AG04450 (cell line): ENCODE measurements around the gene WDFY2. TPM values are rescaled to one million over a fixed set of nuclear protein-coding genes. Genes with fewer than 3 reads are reported as not detected.

ENCODE experiments used
- CTCF ChIA-PET: fragments of 300-600, 350-600 bp; formaldehyde crosslinking; extraction: SDS; loops from one replicate; lab custom pipeline; 2022; ENCODE audit warnings: antibody characterized with exemption, inconsistent platforms; lab: Charles Lee
- POLR2A ChIA-PET: fragments of 350-600 bp; formaldehyde crosslinking; extraction: SDS; loops from one replicate; lab custom pipeline; 2021; ENCODE audit warnings: antibody characterized with exemption, inconsistent platforms; lab: Yijun Ruan, JAX
- DNase-seq: peaks from one replicate; pipeline ENCODE4 v3.0.0-alpha.2; 2011; ENCODE audit warnings: low read depth, low spot score
- H3K27ac ChIP-seq: one replicate; pipeline ENCODE4 v1.5.1; 2012; ENCODE audit warnings: low read depth, low read length, control low read depth
- H3K27me3 ChIP-seq: one replicate; pipeline ENCODE4 v1.6.0; 2012; ENCODE audit warnings: low read length; ENCODE audit not compliant: control insufficient read depth, insufficient read depth
- H3K4me3 ChIP-seq: 2 replicates; pipeline ENCODE4 v1.5.1; 2011; ENCODE audit warnings: mild to moderate bottlenecking, low read depth, low read length, control low read depth
- H3K9me3 ChIP-seq: 2 replicates; pipeline ENCODE4 v1.5.1; 2012; ENCODE audit warnings: low read length; ENCODE audit not compliant: control insufficient read depth, insufficient read depth
- polyA plus RNA-seq: library from polyadenylated mRNA; depleted of rRNA; stranded (reverse); fragments of >200 nt; gene quantifications from 2 replicates; pipeline ENCODE4 v1.2.3, GENCODE V29; 2011
- TF ChIP-seq, protein P1 (sequence below): IDR thresholded peaks from 2 replicates; pipeline ENCODE4 v1.5.1; 2011; ENCODE audit warnings: low read depth, low read length, control low read depth, inconsistent platforms

The WDFY2 gene
- polyA plus RNA-seq, 1 experiment = 6.3 TPM

DNA sequence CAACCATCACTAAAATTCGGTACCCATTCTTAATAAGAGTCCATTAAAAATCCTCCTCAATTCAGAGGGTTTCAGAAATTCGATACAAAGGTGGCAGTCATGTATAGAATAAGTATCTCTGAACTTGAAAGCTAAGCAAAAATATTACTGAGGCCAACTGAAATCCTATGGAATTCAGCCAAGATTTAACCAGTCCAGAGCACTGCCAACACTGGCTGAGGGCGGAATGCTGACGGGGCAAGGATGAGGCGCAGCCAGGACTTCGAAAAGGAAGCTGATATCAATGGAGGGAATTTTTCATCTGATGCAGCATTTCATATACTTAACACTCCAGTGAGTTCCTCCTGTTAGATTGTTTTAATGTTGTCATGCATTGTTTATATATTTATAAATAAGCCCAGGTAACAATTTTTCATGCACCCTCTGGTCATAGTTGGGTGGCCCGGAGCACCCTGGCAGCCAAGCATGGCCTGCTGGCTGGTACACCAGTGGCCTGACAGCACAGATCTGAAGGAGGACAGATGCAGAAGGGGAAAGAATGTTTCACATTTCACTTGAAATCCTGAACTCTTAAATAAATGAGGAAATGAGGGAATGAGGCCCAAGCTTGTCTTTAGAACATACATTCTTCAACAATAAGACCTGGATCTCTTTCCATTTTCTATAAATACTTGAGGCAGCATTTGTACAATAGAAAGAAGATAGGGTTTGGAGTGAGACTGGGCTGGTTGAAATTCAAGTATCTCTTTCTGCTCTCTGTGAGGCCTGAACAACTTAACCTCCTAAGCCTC lies 41.5 kb downstream of the WDFY2 start:
- POLR2A ChIA-PET = no interaction called here

DNA sequence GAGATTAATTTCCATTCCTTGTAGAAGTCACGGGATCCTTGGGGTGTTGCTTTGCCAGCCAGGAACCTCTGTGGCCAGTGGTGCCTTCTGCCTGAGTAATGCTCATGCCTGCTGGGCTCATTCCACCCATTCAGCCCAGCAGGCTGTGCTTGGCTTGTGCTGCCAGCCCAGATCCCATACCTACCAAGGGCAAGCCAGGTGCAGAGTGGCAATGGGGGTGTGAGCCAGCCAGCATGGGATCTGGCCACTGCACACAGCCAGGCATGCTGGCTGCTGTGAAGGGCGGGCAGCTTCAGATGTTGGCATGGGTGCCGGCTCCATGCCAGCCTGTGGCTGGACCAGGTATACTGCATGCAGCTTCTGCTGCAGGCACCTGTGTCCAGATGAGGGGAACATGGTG lies 42.5 kb downstream of the WDFY2 start:
- Histone ChIP-seq H3K27me3 (no peaks in the 10 kb centered on the region), H3K27ac (no peak overlapping the region), H3K9me3 (no peaks in the 10 kb centered on the region; the same call in 1 of the 2 replicates), H3K4me3 (no peak overlapping the region)
- no peak for DNase-seq
- CTCF ChIA-PET = no interaction called here
- TF ChIP-seq, protein P1, sequence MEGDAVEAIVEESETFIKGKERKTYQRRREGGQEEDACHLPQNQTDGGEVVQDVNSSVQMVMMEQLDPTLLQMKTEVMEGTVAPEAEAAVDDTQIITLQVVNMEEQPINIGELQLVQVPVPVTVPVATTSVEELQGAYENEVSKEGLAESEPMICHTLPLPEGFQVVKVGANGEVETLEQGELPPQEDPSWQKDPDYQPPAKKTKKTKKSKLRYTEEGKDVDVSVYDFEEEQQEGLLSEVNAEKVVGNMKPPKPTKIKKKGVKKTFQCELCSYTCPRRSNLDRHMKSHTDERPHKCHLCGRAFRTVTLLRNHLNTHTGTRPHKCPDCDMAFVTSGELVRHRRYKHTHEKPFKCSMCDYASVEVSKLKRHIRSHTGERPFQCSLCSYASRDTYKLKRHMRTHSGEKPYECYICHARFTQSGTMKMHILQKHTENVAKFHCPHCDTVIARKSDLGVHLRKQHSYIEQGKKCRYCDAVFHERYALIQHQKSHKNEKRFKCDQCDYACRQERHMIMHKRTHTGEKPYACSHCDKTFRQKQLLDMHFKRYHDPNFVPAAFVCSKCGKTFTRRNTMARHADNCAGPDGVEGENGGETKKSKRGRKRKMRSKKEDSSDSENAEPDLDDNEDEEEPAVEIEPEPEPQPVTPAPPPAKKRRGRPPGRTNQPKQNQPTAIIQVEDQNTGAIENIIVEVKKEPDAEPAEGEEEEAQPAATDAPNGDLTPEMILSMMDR = no peak
- POLR2A ChIA-PET = no interaction called here

More for the DNA sequence above, 41.5 kb downstream of the WDFY2 start:
- DNase-seq = no peak
- Histone ChIP-seq H3K27me3 (no peaks in the 10 kb centered on the region), H3K27ac (no peak overlapping the region), H3K9me3 (no peaks in the 10 kb centered on the region; the same call in 1 of the 2 replicates), H3K4me3 (no peak overlapping the region)
- TF ChIP-seq, protein P1 = no peak
- CTCF ChIA-PET = interaction anchor here (2.1 kb wide), 1 partner anchor 11 kb away, joined by 4 read pairs; no protein-coding TSS in a partner anchor

DNA sequence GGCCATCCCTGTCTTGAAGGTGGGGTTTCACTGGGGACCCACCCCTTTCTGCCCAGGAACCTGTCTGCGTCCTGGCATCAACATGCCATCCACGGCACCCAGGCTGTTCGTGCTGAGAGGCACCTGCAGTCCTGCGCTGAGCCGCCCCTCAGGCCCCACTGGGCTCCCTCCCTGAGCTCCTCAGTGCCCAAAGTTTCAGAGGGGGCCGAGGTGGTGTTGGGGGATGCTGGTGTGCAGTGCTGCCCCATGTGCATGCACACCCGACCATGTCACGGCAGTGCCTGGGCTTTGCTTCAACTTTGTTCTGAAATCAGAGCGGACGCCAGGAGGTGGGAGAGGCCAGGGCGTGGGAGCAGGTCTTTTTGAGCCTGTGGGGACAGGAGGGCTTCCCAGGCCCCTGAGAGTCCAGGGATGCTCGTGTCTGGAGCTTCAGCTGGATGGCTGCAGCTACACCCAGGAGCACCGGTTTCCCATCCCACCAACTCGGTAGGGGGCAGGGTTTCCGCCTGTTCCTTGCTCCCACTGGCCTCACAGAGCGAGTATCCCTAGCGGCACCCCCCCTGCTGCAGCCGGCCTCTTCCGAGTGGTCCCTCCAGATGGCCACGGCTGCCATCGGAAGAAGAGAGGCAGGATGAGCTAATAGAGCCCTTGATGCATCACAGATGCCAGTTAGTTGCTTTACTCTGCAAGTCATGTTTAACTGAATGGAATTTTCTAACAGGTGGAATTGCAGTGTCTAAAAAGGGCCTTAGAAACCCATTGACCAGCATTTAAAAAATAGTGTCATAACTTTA lies 44.0 kb downstream of the WDFY2 start:
- Histone ChIP-seq H3K27ac (no peak overlapping the region), H3K9me3 (no peaks in the 10 kb centered on the region; the same call in 1 of the 2 replicates), H3K27me3 (no peaks in the 10 kb centered on the region), H3K4me3 (no peak overlapping the region)
- TF ChIP-seq, protein P1 = no peak
- POLR2A ChIA-PET = no interaction called here
- CTCF ChIA-PET = interaction anchor here (0.8 kb wide), 1 partner anchor 9 kb away, joined by 3 read pairs; no protein-coding TSS in a partner anchor
- no peak for DNase-seq

DNA sequence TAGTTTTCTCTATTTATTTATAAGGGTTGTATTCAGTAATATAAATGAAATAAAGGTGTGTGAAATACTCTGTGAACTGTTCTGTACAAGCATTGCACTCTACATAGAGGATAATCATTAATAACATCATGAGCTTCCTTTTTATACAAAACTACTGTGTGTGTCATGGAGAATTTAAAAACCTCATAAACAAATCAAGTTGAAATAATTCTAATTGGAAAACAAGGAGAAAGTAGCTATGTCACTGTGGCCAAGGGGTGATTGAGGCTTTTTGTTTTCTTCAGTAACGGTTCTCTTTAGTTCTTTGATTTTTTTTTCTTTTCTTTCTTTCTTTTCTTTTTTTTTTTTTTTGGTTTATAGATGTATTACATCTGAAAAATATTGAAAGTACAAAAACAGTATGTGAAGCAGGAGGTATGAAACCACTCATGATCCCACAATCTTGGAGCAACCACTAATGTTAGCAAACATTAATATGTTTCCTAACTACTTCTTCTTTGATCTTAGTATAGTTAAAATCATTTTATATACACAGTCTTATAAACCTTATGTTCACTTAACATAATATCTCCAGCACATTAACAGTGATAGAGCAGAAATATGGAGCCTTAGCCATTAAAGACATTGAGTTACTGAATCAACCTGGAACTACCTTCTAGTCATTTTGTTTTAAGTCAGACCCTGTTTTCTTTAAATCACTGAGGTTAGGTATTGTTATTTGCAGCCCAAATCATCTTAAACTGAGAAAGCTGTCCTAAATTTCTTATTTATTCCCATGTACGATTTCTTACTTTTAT lies 45.4 kb downstream of the WDFY2 start:
- CTCF ChIA-PET = interaction anchor here (0.6 to 0.7 kb wide), 3 partner anchors 26 to 135 kb away, joined by 3 to 9 read pairs (median 4); no protein-coding TSS in a partner anchor
- TF ChIP-seq, protein P1 = no peak
- Histone ChIP-seq H3K27me3 (no peaks in the 10 kb centered on the region), H3K27ac (no peak overlapping the region), H3K4me3 (no peak overlapping the region), H3K9me3 (no peaks in the 10 kb centered on the region; the same call in 1 of the 2 replicates)
- POLR2A ChIA-PET = interaction anchor here (0.7 to 2.2 kb wide), 2 partner anchors 177 to 178 kb away, joined by 5 to 10 read pairs; partner anchors contain the start of gene INTS6
- no peak for DNase-seq
